ENCODE results near the gene ZSWIM7.
"Not testable (repeated sequence)": the region's sequence is repeated elsewhere in the genome, so short reads cannot be mapped to it uniquely, and the experiment has no call there.

GRCh38 chr17:15979013-15979412 is 20.5 kb downstream of the ZSWIM7 start:
- not testable (repeated sequence) for TF ChIP-seq CTCF, POLR2A, POLR2AphosphoS5, EP300 (IDR thresholded peaks at IDR 0.05)

Data from suprapubic skin (tissue), 4 donors.